ENCODE data around the gene PTPRO.

DNA sequence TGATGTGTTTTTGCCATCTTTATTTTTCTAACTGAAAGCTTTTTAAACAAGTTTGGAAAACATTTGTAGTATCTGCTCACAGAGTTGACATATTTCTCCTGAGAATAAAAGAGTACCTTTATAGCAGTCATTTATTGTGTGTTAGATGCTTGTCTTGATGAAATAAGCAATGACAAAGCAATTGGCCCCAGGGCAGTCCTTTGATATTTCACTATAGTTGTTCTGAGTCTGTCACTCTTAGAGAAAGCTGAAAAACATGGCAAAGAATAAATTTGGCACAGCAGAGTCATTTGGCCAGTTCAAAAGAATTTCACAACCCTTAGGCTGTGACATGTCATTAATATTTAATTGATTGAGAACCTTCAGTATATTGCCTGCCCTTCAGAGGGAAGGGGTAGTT lies 166.2 kb downstream of the PTPRO start:
- TF ChIP-seq POLR2A (IDR thresholded peaks at IDR 0.05; ENCODE audit: low read length) = no peak
- TF ChIP-seq GATA1 (IDR thresholded peaks at IDR 0.05; ENCODE audit: low read depth, low read length) = no peak
